CD4-positive, alpha-beta T cell (primary cell): ENCODE results near the gene PAK6. TPM values are rescaled to one million over a fixed set of nuclear protein-coding genes. Genes with fewer than 3 reads are reported as not detected.

Experiments used
- ATAC-seq: fragments of 200-7000 bp; cut with Tn5 transposase; one replicate; pipeline ENCODE4 v1.10.0; 2022; ENCODE audit warnings: mild to moderate bottlenecking; ENCODE audit not compliant: poor library complexity
- CTCF ChIA-PET: fragments of 350-600 bp; sonication (Branson Sonifier 250); formaldehyde crosslinking; loops from one replicate; lab custom pipeline; 2021; ENCODE audit warnings: antibody characterized with exemption, inconsistent platforms; lab: Charles Lee
- POLR2A ChIA-PET: fragments of 350-600 bp; sonication (Branson Sonifier 250); formaldehyde crosslinking; loops from one replicate; lab custom pipeline; 2021; ENCODE audit warnings: antibody characterized with exemption, inconsistent platforms; lab: Charles Lee
- DNase-seq, 14 experiments: peaks; one replicate each; pipeline ENCODE4 v3.0.0-alpha.2; 2013 to 2020; ENCODE audit warnings: mixed read lengths in 2 of 14
- H3K27ac ChIP-seq, 2 donors: one replicate each; pipeline versions ENCODE4 v1.5.1 to v1.7.0; 2013; ENCODE audit warnings: low read length in 2 of 2, low read depth in 1 of 2, mild to moderate bottlenecking in 1 of 2
- H3K27me3 ChIP-seq, 2 experiments: 1 replicate in 1 of 2; 2 replicates in 1 of 2; pipeline versions ENCODE4 v1.6.1 to v1.7.0; 2013; ENCODE audit warnings: low read length in 2 of 2, control low read depth in 1 of 2, mild to moderate bottlenecking in 1 of 2, moderate library complexity in 1 of 2; ENCODE audit not compliant: insufficient read depth in 2 of 2, control insufficient read depth in 1 of 2
- H3K36me3 ChIP-seq: one replicate; pipeline ENCODE4 v1.6.1; 2013; ENCODE audit warnings: low read length, control low read depth; ENCODE audit not compliant: insufficient read depth
- H3K4me1 ChIP-seq: one replicate; pipeline ENCODE4 v1.6.1; 2013; ENCODE audit warnings: low read length, control low read depth; ENCODE audit not compliant: insufficient read depth
- H3K4me3 ChIP-seq: one replicate; pipeline ENCODE4 v1.5.1; 2013; ENCODE audit warnings: mild to moderate bottlenecking, low read length, moderate library complexity
- H3K9me3 ChIP-seq, 2 experiments: 1 replicate in 1 of 2; 2 replicates in 1 of 2; pipeline versions ENCODE4 v1.6.1 to v1.7.0; 2013; ENCODE audit warnings: low read length in 2 of 2, mild to moderate bottlenecking in 2 of 2, control low read depth in 1 of 2, moderate library complexity in 1 of 2; ENCODE audit not compliant: control insufficient read depth in 1 of 2, insufficient read depth in 1 of 2
- H3K27ac Mint-ChIP-seq: one replicate; pipeline ENCODE4 v1.8.0; 2020; ENCODE audit warnings: mixed read lengths
- H3K27me3 Mint-ChIP-seq: one replicate; pipeline ENCODE4 v1.8.0; 2021; ENCODE audit warnings: mixed read lengths
- H3K36me3 Mint-ChIP-seq: one replicate; pipeline ENCODE4 v1.8.0; 2021; ENCODE audit warnings: low read depth, mixed read lengths
- H3K4me1 Mint-ChIP-seq: one replicate; pipeline ENCODE4 v1.8.0; 2021; ENCODE audit warnings: low read depth, mixed read lengths
- H3K4me3 Mint-ChIP-seq: one replicate; pipeline ENCODE4 v1.8.0; 2020; ENCODE audit warnings: mild to moderate bottlenecking, mixed read lengths
- H3K9me3 Mint-ChIP-seq: one replicate; pipeline ENCODE4 v1.8.0; 2020; ENCODE audit warnings: mixed read lengths
- intact Hi-C, 2 experiments: fragments of 100-400 bp; cut with DNase I in 1 of 2; cut with micrococcal nuclease in 1 of 2; formaldehyde crosslinking; loops; one replicate each; pipeline versions ENCODE4 v1.15.1 to v1.9.0; 2023 to 2025; cut with DNase I, micrococcal nuclease
- total RNA-seq, 174 experiments: library from RNA in 2 of 174; stranded (reverse) in 2 of 174; gene quantifications; one replicate each; pipeline ENCODE4 v1.2.3 and lab custom pipeline; 2021 to 2026
- TF ChIP-seq, protein P1 (sequence below): fragments of 200-600 bp; IDR thresholded peaks from one replicate; pipeline ENCODE4 v1.8.0; 2022; ENCODE audit warnings: antibody characterized with exemption, mild to moderate bottlenecking

PAK6 gene
- total RNA-seq, 2 experiments from 2014 or later, result 0.34 to 0.36 TPM

DNA sequence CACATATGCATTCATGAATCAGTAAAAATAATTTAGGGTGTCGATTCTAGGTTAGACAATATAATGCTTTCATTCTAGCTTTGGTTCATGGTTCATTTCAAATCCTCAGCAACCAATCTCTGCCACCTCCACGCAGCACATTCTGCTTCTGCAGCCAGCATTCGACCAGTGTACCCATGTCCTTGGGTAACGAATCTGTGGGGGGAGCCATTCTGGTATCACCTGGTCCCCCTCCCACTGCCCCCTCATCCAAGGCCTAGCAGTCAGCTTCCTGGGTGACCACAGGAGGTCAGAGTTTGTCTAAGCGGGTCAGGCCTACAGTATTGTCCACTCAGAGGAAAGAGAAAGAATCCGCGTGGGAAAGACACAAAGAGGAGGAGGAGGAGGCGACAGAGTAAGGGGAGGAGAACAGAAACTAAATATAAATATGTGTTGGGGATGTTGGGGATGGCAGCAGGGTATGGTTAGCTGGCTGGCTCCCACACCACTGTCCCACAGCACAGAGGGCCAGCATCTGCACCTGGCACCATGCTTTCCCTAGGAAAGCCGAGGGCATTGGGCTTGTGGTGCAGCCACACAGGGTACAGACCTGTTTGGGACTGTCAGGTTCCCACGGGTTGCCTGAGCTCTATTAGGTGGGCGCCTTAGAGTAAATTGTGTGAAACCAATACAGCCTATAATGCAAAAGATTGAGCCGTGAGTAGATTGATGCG is 12.1 kb downstream of the PAK6 start:
- intact Hi-C loops, result no loop called here
- H3K27ac Mint-ChIP-seq, result no peak overlapping the region
- Histone ChIP-seq H3K36me3 (no peaks in the 10 kb centered on the region), H3K9me3 (no peaks in the 10 kb centered on the region), H3K4me1 (peaks cover 17% of the 10 kb centered on the region), H3K4me3 (no peak overlapping the region), H3K27me3 (peaks cover 20 to 30% of the 10 kb centered on the region in 2 experiments), H3K27ac (no peak overlapping the region)
- TF ChIP-seq, protein P1, sequence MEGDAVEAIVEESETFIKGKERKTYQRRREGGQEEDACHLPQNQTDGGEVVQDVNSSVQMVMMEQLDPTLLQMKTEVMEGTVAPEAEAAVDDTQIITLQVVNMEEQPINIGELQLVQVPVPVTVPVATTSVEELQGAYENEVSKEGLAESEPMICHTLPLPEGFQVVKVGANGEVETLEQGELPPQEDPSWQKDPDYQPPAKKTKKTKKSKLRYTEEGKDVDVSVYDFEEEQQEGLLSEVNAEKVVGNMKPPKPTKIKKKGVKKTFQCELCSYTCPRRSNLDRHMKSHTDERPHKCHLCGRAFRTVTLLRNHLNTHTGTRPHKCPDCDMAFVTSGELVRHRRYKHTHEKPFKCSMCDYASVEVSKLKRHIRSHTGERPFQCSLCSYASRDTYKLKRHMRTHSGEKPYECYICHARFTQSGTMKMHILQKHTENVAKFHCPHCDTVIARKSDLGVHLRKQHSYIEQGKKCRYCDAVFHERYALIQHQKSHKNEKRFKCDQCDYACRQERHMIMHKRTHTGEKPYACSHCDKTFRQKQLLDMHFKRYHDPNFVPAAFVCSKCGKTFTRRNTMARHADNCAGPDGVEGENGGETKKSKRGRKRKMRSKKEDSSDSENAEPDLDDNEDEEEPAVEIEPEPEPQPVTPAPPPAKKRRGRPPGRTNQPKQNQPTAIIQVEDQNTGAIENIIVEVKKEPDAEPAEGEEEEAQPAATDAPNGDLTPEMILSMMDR, result no peak
- H3K9me3 Mint-ChIP-seq, result no peaks in the 10 kb centered on the region
- H3K4me3 Mint-ChIP-seq, result no peak overlapping the region
- H3K27me3 Mint-ChIP-seq, result peaks cover 37% of the 10 kb centered on the region
- CTCF ChIA-PET, result interaction anchor here (0.6 kb wide), 1 partner anchor 24 kb away, joined by 3 read pairs; no protein-coding TSS in a partner anchor
- H3K36me3 Mint-ChIP-seq, result no peaks in the 10 kb centered on the region
- POLR2A ChIA-PET, result interaction anchor here (0.5 kb wide), 1 partner anchor 62 kb away, joined by 3 read pairs; no protein-coding TSS in a partner anchor
- H3K4me1 Mint-ChIP-seq, result peaks cover 9% of the 10 kb centered on the region
- DNase-seq (no peak), ATAC-seq (no peak)

GRCh38 chr15:40251486-40252140 is 12.8 kb downstream of the PAK6 start:
- Mint-ChIP-seq H3K36me3 (no peaks in the 10 kb centered on the region), H3K4me1 (peaks cover 9% of the 10 kb centered on the region), H3K27me3 (peaks cover 37% of the 10 kb centered on the region), H3K9me3 (no peaks in the 10 kb centered on the region), H3K27ac (no peak overlapping the region), H3K4me3 (peak overlapping the region; percentile 51)
- H3K4me3 ChIP-seq, result no peak overlapping the region
- peaks cover 20 to 30% of the 10 kb centered on the region in 2 experiments for H3K27me3 ChIP-seq
- no peaks in the 10 kb centered on the region for H3K9me3 ChIP-seq
- no peak for DNase-seq
- peaks cover 22% of the 10 kb centered on the region for H3K4me1 ChIP-seq
- ATAC-seq, result no peak
- ChIA-PET CTCF (no interaction called here), POLR2A (no interaction called here)
- no peak overlapping the region for H3K27ac ChIP-seq
- TF ChIP-seq, protein P1, result no peak
- H3K36me3 ChIP-seq, result no peaks in the 10 kb centered on the region
- intact Hi-C loops, result no loop called here

DNA sequence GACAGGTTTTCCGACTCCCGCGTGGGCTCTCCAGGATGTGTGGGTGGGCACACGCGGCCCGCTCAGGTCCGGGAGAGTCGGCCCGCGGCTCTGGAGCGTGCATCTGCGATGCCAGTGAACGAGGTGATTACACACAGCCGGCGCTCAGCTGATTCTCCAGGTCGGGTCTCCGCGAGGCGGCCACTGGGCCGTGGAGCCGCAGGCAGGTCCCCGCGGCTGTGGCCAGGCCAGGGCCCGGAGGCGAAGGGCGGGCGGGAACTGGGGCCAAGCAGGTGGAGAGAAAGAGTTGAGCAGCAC is 13.2 kb downstream of the PAK6 start:
- Histone ChIP-seq H3K4me3 (peak overlapping the region; percentile 50), H3K36me3 (no peaks in the 10 kb centered on the region), H3K9me3 (no peaks in the 10 kb centered on the region), H3K4me1 (peaks cover 26% of the 10 kb centered on the region), H3K27ac (no peak overlapping the region), H3K27me3 (peaks cover 20 to 30% of the 10 kb centered on the region in 2 experiments)
- CTCF ChIA-PET, result no interaction called here
- H3K9me3 Mint-ChIP-seq, result no peaks in the 10 kb centered on the region
- intact Hi-C loops, result no loop called here
- no peak overlapping the region for H3K4me3 Mint-ChIP-seq
- peaks cover 37% of the 10 kb centered on the region for H3K27me3 Mint-ChIP-seq
- H3K4me1 Mint-ChIP-seq, result peaks cover 9% of the 10 kb centered on the region
- POLR2A ChIA-PET, result interaction anchor here (0.6 kb wide), 1 partner anchor 73 kb away, joined by 4 read pairs; no protein-coding TSS in a partner anchor
- no peaks in the 10 kb centered on the region for H3K36me3 Mint-ChIP-seq
- no peak for DNase-seq
- TF ChIP-seq, protein P1, result no peak
- ATAC-seq, result no peak
- H3K27ac Mint-ChIP-seq, result no peak overlapping the region
